GM23248 (cell line): ENCODE data around the gene MYO5C. TPM values are rescaled to one million over a fixed set of nuclear protein-coding genes. Genes with fewer than 3 reads are reported as not detected.

ENCODE experiments used
- DNase-seq: peaks from one replicate; pipeline ENCODE4 v3.0.0-alpha.2; 2015
- H2AFZ ChIP-seq: fragments of 200-600 bp; sonication (generic); 2 replicates; pipeline ENCODE4 v1.6.1; 2016; ENCODE audit warnings: antibody characterized with exemption
- H3F3A ChIP-seq: fragments of 200-600 bp; sonication (generic); 2 replicates; pipeline ENCODE4 v1.6.1; 2016; ENCODE audit warnings: mild to moderate bottlenecking, antibody characterized with exemption, mixed run types; ENCODE audit not compliant: insufficient read depth
- H3K27ac ChIP-seq: fragments of 200-600 bp; sonication (generic); 2 replicates; pipeline ENCODE4 v1.5.1; 2016; ENCODE audit warnings: mild to moderate bottlenecking
- H3K27me3 ChIP-seq: fragments of 200-600 bp; sonication (generic); replicated peaks from 2 replicates; pipeline ENCODE4 v1.6.1; 2016; ENCODE audit warnings: mild to moderate bottlenecking; ENCODE audit not compliant: insufficient read depth
- H3K36me3 ChIP-seq: fragments of 200-600 bp; sonication (generic); 2 replicates; pipeline ENCODE4 v1.6.1; 2016; ENCODE audit warnings: low read depth, mild to moderate bottlenecking
- H3K4me1 ChIP-seq: fragments of 200-600 bp; sonication (generic); 2 replicates; pipeline ENCODE4 v1.6.1; 2016; ENCODE audit warnings: mild to moderate bottlenecking; ENCODE audit not compliant: insufficient read depth
- H3K4me2 ChIP-seq: fragments of 200-600 bp; sonication (generic); one replicate; pipeline ENCODE4 v1.6.1; 2016; ENCODE audit warnings: mild to moderate bottlenecking; ENCODE audit not compliant: unreplicated experiment
- H3K4me3 ChIP-seq: fragments of 200-600 bp; sonication (generic); 2 replicates; pipeline ENCODE4 v1.5.1; 2016; ENCODE audit warnings: mild to moderate bottlenecking
- H3K79me2 ChIP-seq: fragments of 200-600 bp; sonication (generic); 2 replicates; pipeline ENCODE4 v1.6.1; 2016; ENCODE audit warnings: mild to moderate bottlenecking; ENCODE audit not compliant: insufficient read depth
- H3K9ac ChIP-seq: fragments of 200-600 bp; sonication (generic); 2 replicates; pipeline ENCODE4 v1.6.1; 2016; ENCODE audit warnings: mild to moderate bottlenecking
- H3K9me2 ChIP-seq: fragments of 200-600 bp; sonication (generic); 2 replicates; pipeline ENCODE4 v1.6.1; 2016; ENCODE audit warnings: mixed run types, mild to moderate bottlenecking, moderate library complexity; ENCODE audit not compliant: insufficient read depth
- H3K9me3 ChIP-seq: fragments of 200-600 bp; sonication (generic); one replicate; pipeline ENCODE4 v1.6.1; 2017; ENCODE audit warnings: low read depth
- H4K20me1 ChIP-seq: fragments of 200-600 bp; sonication (generic); 2 replicates; pipeline ENCODE4 v1.6.0; 2016; ENCODE audit not compliant: insufficient read depth
- EZH2 ChIP-seq: fragments of 200-600 bp; sonication (generic); IDR thresholded peaks from 2 replicates; pipeline ENCODE4 v1.6.1; 2018; ENCODE audit warnings: antibody characterized with exemption, mild to moderate bottlenecking; ENCODE audit not compliant: insufficient read depth, poor library complexity, severe bottlenecking
- EZH2phosphoT487 ChIP-seq: fragments of 200-600 bp; sonication (generic); IDR thresholded peaks from 2 replicates; pipeline ENCODE4 v1.6.1; 2018; ENCODE audit warnings: antibody characterized with exemption, moderate library complexity, mild to moderate bottlenecking, low read depth; ENCODE audit not compliant: insufficient read depth
- WGBS, 2 experiments: methylation state at CpG; one replicate each; pipeline ENCODE4 v1.1.6; 2015 to 2017; ENCODE audit warnings: low lambda C conversion rate in 2 of 2, low coverage in 1 of 2; ENCODE audit errors: missing lambda C conversion rate in 2 of 2; 5-methylcytosine and 5-hydroxymethylcytosine counted together
- in situ Hi-C: fragments of 300-500 bp; cut with MboI; formaldehyde crosslinking; loops from 2 replicates; pipeline ENCODE4 v1.15.0; 2020
- polyA plus RNA-seq: library from polyadenylated mRNA; unstranded; fragments of >200 nt; fragmentation: Nextera tagmentation; extraction: Ambion mirVana; gene quantifications from 2 replicates; pipeline ENCODE4 v1.2.1, GENCODE V29; 2016
- total RNA-seq: library from RNA; depleted of rRNA; stranded (reverse); fragments of >200 nt; shearing (Covaris generic); gene quantifications from 2 replicates; pipeline ENCODE4 v1.2.3, GENCODE V29; 2014

Gene MYO5C
- total and polyA plus RNA-seq, 2 experiments from 2014 or later, result not detected

- Histone ChIP-seq H3F3A (no peaks in the 10 kb centered on the region), H3K9ac (no peak overlapping the region), H3K4me2 (no peak overlapping the region), H3K79me2 (no peaks in the 10 kb centered on the region), H4K20me1 (no peaks in the 10 kb centered on the region), H3K4me1 (no peaks in the 10 kb centered on the region), H3K36me3 (no peaks in the 10 kb centered on the region; the same call in 1 of the 2 replicates), H3K4me3 (no peak overlapping the region), H3K9me3 (no peaks in the 10 kb centered on the region), H3K27ac (no peak overlapping the region), H3K9me2 (no peaks in the 10 kb centered on the region), H2AFZ (no peak overlapping the region), H3K27me3 (no peaks in the 10 kb centered on the region)
- whole genome bisulfite sequencing, 2 experiments, result 90 to 95% methylated on average over 12 of the region's 12 CpGs
- in situ Hi-C loops, result no loop called here
- no peak for DNase-seq
- TF ChIP-seq EZH2 (no peak), EZH2phosphoT487 (no peak)
Observed at GRCh38 chr15:52153900-52154895, 141.4 kb downstream of the MYO5C start.

- H2AFZ ChIP-seq, result no peak overlapping the region
- in situ Hi-C loops, result no loop called here
- H3K4me1 ChIP-seq, result no peaks in the 10 kb centered on the region
- H3K27me3 ChIP-seq, result no peaks in the 10 kb centered on the region
- H3K36me3 ChIP-seq, result no peaks in the 10 kb centered on the region; the same call in 1 of the 2 replicates
- no peak overlapping the region for H3K4me3 ChIP-seq
- no peak overlapping the region for H3K27ac ChIP-seq
- DNase-seq, result no peak
- no peaks in the 10 kb centered on the region for H4K20me1 ChIP-seq
- TF ChIP-seq EZH2phosphoT487 (no peak), EZH2 (no peak)
- H3F3A ChIP-seq, result no peaks in the 10 kb centered on the region
- no peak overlapping the region for H3K4me2 ChIP-seq
- WGBS, 2 experiments, result 90 to 96% methylated on average over 4 of the region's 4 CpGs
- H3K79me2 ChIP-seq, result no peaks in the 10 kb centered on the region
- no peak overlapping the region for H3K9ac ChIP-seq
- no peaks in the 10 kb centered on the region for H3K9me2 ChIP-seq
- H3K9me3 ChIP-seq, result no peaks in the 10 kb centered on the region
Observed at GRCh38 chr15:52151353-52151752, 144.3 kb downstream of the MYO5C start.

- no peak overlapping the region for H2AFZ ChIP-seq
- H3K27me3 ChIP-seq, result no peaks in the 10 kb centered on the region
- no peak overlapping the region for H3K4me3 ChIP-seq
- no peaks in the 10 kb centered on the region for H3K4me1 ChIP-seq
- H3K36me3 ChIP-seq, result no peaks in the 10 kb centered on the region; the same call in 1 of the 2 replicates
- no peak overlapping the region for H3K4me2 ChIP-seq
- H4K20me1 ChIP-seq, result no peaks in the 10 kb centered on the region
- no peak for DNase-seq
- WGBS, 2 experiments, result 97 to 100% methylated on average over 4 of the region's 4 CpGs
- H3K9me3 ChIP-seq, result no peaks in the 10 kb centered on the region
- no peak for TF ChIP-seq EZH2phosphoT487
- no peak for TF ChIP-seq EZH2
- H3K79me2 ChIP-seq, result no peaks in the 10 kb centered on the region
- H3K27ac ChIP-seq, result no peak overlapping the region
- in situ Hi-C loops, result no loop called here
- H3K9ac ChIP-seq, result no peak overlapping the region
- no peaks in the 10 kb centered on the region for H3K9me2 ChIP-seq
- H3F3A ChIP-seq, result no peaks in the 10 kb centered on the region
Observed at GRCh38 chr15:52150871-52151270, 144.7 kb downstream of the MYO5C start.

GRCh38 chr15:52150043-52150825 is 145.4 kb downstream of the MYO5C start:
- 0 out of 2 replicates have a peak, but pooled peaks cover under 1% of the 10 kb centered on the region for H3K4me1 ChIP-seq
- H4K20me1 ChIP-seq, result no peaks in the 10 kb centered on the region
- H3K9me3 ChIP-seq, result no peaks in the 10 kb centered on the region
- H2AFZ ChIP-seq, result no peak overlapping the region
- no peak overlapping the region for H3K4me2 ChIP-seq
- in situ Hi-C loops, result no loop called here
- no peaks in the 10 kb centered on the region for H3K9me2 ChIP-seq
- H3K36me3 ChIP-seq, result no peaks in the 10 kb centered on the region; the same call in 1 of the 2 replicates
- no peak for TF ChIP-seq EZH2phosphoT487
- TF ChIP-seq EZH2, result no peak
- DNase-seq, result no peak
- H3K9ac ChIP-seq, result no peak overlapping the region
- H3K27me3 ChIP-seq, result no peaks in the 10 kb centered on the region
- H3K79me2 ChIP-seq, result no peaks in the 10 kb centered on the region
- no peaks in the 10 kb centered on the region for H3F3A ChIP-seq
- 85 to 87% methylated on average over 9 of the region's 9 CpGs for WGBS, 2 experiments
- no peak overlapping the region for H3K27ac ChIP-seq
- no peak overlapping the region for H3K4me3 ChIP-seq
